Measurements from ENCODE around the gene SLC5A11. TPM values are rescaled to one million over a fixed set of nuclear protein-coding genes. Genes with fewer than 3 reads are reported as not detected.

The SLC5A11 gene
- total and polyA plus RNA-seq, 8 donors: 0.09 to 0.60 (median 0.14) TPM; not detected in 1

GRCh38 chr16:24935336-24935735, 89.6 kb downstream of the SLC5A11 start:
- ATAC-seq (no peak), DNase-seq (no peak)
- Histone ChIP-seq H3K4me3 (no peak overlapping the region), H3K9me3 (no peaks in the 10 kb centered on the region), H3K27me3 (no peaks in the 10 kb centered on the region), H3K36me3 (peaks cover 0 to 99% of the 10 kb centered on the region in 2 donors), H3K4me1 (no peaks in the 10 kb centered on the region), H3K27ac (no peak overlapping the region)
- intact Hi-C loops (cut with DNase I): no loop called here
- TF ChIP-seq CTCF (IDR thresholded peaks at IDR 0.05): no peak

GRCh38 chr16:24936151-24936550, 90.4 kb downstream of the SLC5A11 start:
- H3K4me1 ChIP-seq: no peaks in the 10 kb centered on the region
- H3K36me3 ChIP-seq: peaks cover 0 to 99% of the 10 kb centered on the region in 2 donors
- no peaks in the 10 kb centered on the region for H3K9me3 ChIP-seq
- H3K27ac ChIP-seq: no peak overlapping the region
- H3K27me3 ChIP-seq: no peaks in the 10 kb centered on the region
- no peak overlapping the region for H3K4me3 ChIP-seq
- DNase-seq: no peak
- intact Hi-C loops (cut with DNase I): no loop called here
- TF ChIP-seq CTCF (IDR thresholded peaks at IDR 0.05): no peak
- ATAC-seq: no peak

GRCh38 chr16:24939224-24939623, 93.5 kb downstream of the SLC5A11 start:
- intact Hi-C loops (cut with DNase I): no loop called here
- H3K4me3 ChIP-seq: no peak overlapping the region
- no peak for ATAC-seq

GRCh38 chr16:24939738-24940137, 94.0 kb downstream of the SLC5A11 start:
- intact Hi-C loops (cut with DNase I): no loop called here
- DNase-seq: no peak
- no peaks in the 10 kb centered on the region for H3K4me1 ChIP-seq
- no peaks in the 10 kb centered on the region for H3K27me3 ChIP-seq
- H3K36me3 ChIP-seq: peaks cover 0 to 96% of the 10 kb centered on the region in 2 donors
- no peak for TF ChIP-seq CTCF (IDR thresholded peaks at IDR 0.05)
- no peak overlapping the region for H3K4me3 ChIP-seq
- H3K27ac ChIP-seq: no peak overlapping the region
- no peaks in the 10 kb centered on the region for H3K9me3 ChIP-seq
- no peak for ATAC-seq

More at GRCh38 chr16:24939224-24939623, 93.5 kb downstream of the SLC5A11 start:
- no peak for TF ChIP-seq CTCF (IDR thresholded peaks at IDR 0.05)
- DNase-seq: no peak
- Histone ChIP-seq H3K27ac (no peak overlapping the region), H3K9me3 (no peaks in the 10 kb centered on the region), H3K27me3 (no peaks in the 10 kb centered on the region), H3K36me3 (peaks cover 0 to 98% of the 10 kb centered on the region in 2 donors), H3K4me1 (no peaks in the 10 kb centered on the region)

GRCh38 chr16:24943471-24943870, 97.7 kb downstream of the SLC5A11 start:
- Histone ChIP-seq H3K27ac (no peak overlapping the region), H3K4me1 (no peaks in the 10 kb centered on the region), H3K36me3 (peaks cover 0 to 96% of the 10 kb centered on the region in 2 donors), H3K9me3 (no peaks in the 10 kb centered on the region), H3K4me3 (no peak overlapping the region), H3K27me3 (no peaks in the 10 kb centered on the region)
- intact Hi-C loops (cut with DNase I): no loop called here
- no peak for TF ChIP-seq CTCF (IDR thresholded peaks at IDR 0.05)
- no peak for DNase-seq
- no peak for ATAC-seq

Measured in left lung (tissue), 10 donors.